K562 (cell line): ENCODE data around the gene UQCRH. TPM values are rescaled to one million over a fixed set of nuclear protein-coding genes. Genes with fewer than 3 reads are reported as not detected.

Source experiments
- CBX2 ChIP-seq: fragments of 200-600 bp; sonication (generic); IDR thresholded peaks from one replicate; pipeline ENCODE4 v1.6.1; 2012; ENCODE audit warnings: mild to moderate bottlenecking, low read length, inconsistent platforms; ENCODE audit not compliant: insufficient read depth, poor library complexity, severe bottlenecking
- EWSR1 ChIP-seq: fragments of 450-650 bp; IDR thresholded peaks from 2 replicates; pipeline ENCODE4 v1.6.1; 2018; ENCODE audit warnings: borderline replicate concordance, mild to moderate bottlenecking, low read depth, moderate library complexity; ENCODE audit not compliant: partially characterized antibody
- FIP1L1 ChIP-seq: fragments of 200-400 bp; formaldehyde crosslinking; IDR thresholded peaks from 2 replicates; pipeline ENCODE4 v1.6.1; 2018; ENCODE audit warnings: mild to moderate bottlenecking, low read depth, low read length; ENCODE audit not compliant: poor library complexity, severe bottlenecking
- KLF1 ChIP-seq: fragments of 450-650 bp; IDR thresholded peaks from 2 replicates; pipeline ENCODE4 v1.6.1; 2016; ENCODE audit warnings: missing genetic modification characterization, missing compliant biosample characterization
- MECOM ChIP-seq: fragments of 250-450 bp; sonication (Bioruptor Pico); IDR thresholded peaks from 2 replicates; pipeline ENCODE4 v1.8.0; 2022; ENCODE audit warnings: inconsistent platforms
- NONO ChIP-seq, 2 experiments: fragments of 200-400 bp in 1 of 2; fragments of 450-650 bp in 1 of 2; formaldehyde crosslinking in 1 of 2; IDR thresholded peaks; 2 replicates each; pipeline ENCODE4 v1.6.1; 2017; ENCODE audit warnings: low read depth in 2 of 2, mild to moderate bottlenecking in 2 of 2, moderate library complexity in 2 of 2, low read length in 1 of 2
- POLR2H ChIP-seq: IDR thresholded peaks from 2 replicates; pipeline ENCODE4 v1.6.1; 2016; ENCODE audit warnings: missing genetic modification characterization, low read depth, mild to moderate bottlenecking, control low read depth, missing compliant biosample characterization, moderate library complexity
- RAD51 ChIP-seq: fragments of 450-650 bp; IDR thresholded peaks from 2 replicates; pipeline ENCODE4 v1.7.1; 2016; ENCODE audit warnings: low read depth, mild to moderate bottlenecking, borderline replicate concordance
- SIRT6 ChIP-seq: IDR thresholded peaks from one replicate; pipeline ENCODE4 v1.6.1; 2012; ENCODE audit warnings: low read depth, mild to moderate bottlenecking, control low read depth, inconsistent platforms, low read length, moderate library complexity
- TSC22D4 ChIP-seq: fragments of 450-650 bp; IDR thresholded peaks from 2 replicates; pipeline ENCODE4 v1.6.1; 2016; ENCODE audit warnings: missing genetic modification characterization, missing biosample characterization, control low read depth
- ZNF316 ChIP-seq: fragments of 450-650 bp; IDR thresholded peaks from 2 replicates; pipeline ENCODE4 v1.6.1; 2016
- ZNF57 ChIP-seq: fragments of 450-650 bp; formaldehyde crosslinking; IDR thresholded peaks from 2 replicates; pipeline ENCODE4 v1.4.0; 2020; ENCODE audit warnings: mild to moderate bottlenecking, moderate library complexity
- polyA plus RNA-seq, 8 experiments: library from polyadenylated mRNA; depleted of rRNA in 4 of 8; stranded (reverse) in 5 of 8; unstranded in 3 of 8; fragments of >200 nt; fragmentation: Nextera tagmentation in 2 of 8; fragmentation: Illumina TruSeq in 1 of 8; extraction: Ambion mirVana in 2 of 8; extraction: Trizol in 1 of 8; gene quantifications; 2 replicates each; pipeline versions ENCODE4 v1.2.1 to v1.2.3, GENCODE V29; 2011 to 2014; ENCODE audit warnings: inconsistent platforms in 1 of 8, missing spikeins in 1 of 8
- total RNA-seq, 7 experiments: library from RNA; depleted of rRNA in 6 of 7; stranded (reverse); fragments of >200 nt in 6 of 7; fragmentation: Illumina TruSeq in 2 of 7; extraction: Trizol in 2 of 7; gene quantifications; 2 replicates each; pipeline versions ENCODE4 v1.2.1 to v1.2.3, GENCODE V29; 2011 to 2021; ENCODE audit warnings: low replicate concordance in 1 of 7
- TF ChIP-seq, protein P1 (sequence below): fragments of 450-650 bp; IDR thresholded peaks from 2 replicates; pipeline ENCODE4 v1.6.1; 2016
- TF ChIP-seq, protein P2 (sequence below): sonication (generic); formaldehyde crosslinking; IDR thresholded peaks from 2 replicates; pipeline ENCODE4 v1.8.1; 2023; ENCODE audit warnings: mild to moderate bottlenecking, missing genetic modification reagents
- TF ChIP-seq, protein P3 (sequence below), 2 experiments: IDR thresholded peaks; 2 replicates each; pipeline ENCODE4 v1.6.1; 2012; ENCODE audit warnings: improper control_type of control experiment in 2 of 2, low read depth in 2 of 2, low read length in 2 of 2, borderline replicate concordance in 1 of 2

The UQCRH gene
- total and polyA plus RNA-seq, 9 of the 15 experiments (the other 6 are each of a cell fraction or from before 2014, with no cell fraction given) = 1,267 to 5,184 (median 2,410) TPM

DNA sequence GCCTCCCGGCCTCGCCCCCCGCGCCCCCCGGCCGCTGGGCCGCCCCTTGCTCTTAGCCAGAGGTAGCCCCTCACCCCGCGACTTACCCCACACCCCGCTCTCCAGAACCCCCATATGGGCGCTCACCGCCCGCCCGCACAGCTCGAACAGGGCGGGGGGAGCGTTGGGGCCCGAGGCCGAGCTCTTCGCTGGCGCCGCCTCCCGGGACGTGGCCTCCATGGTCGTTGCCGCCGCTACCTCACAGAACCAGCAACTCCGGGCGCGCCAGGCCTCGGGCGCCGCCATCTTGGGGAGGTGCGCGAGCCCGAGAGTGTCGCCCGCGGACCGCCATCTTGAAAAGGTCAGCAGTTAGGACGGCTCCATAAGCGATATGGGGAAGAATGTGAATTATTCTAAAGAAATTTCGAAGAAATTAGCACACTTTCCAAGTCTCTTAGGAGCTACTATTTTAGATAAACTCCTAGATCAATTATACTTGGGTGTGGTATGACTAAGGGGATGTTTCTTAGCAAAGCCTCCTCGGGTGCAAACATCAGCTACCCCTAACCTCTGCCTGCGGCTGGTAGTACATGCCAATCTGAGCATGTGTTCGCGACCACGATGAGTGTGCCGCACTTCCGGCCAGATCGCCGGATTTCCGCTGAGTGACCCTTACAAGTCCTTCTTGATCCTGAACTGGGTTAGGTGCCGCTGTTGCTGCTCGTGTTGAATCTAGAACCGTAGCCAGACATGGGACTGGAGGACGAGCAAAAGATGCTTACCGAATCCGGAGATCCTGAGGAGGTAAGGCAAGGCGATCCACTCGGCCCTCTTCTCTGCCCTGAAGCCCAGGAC, at the start of gene UQCRH, which contains the start of gene LRRC41 (continued):
- TF ChIP-seq, protein P1, sequence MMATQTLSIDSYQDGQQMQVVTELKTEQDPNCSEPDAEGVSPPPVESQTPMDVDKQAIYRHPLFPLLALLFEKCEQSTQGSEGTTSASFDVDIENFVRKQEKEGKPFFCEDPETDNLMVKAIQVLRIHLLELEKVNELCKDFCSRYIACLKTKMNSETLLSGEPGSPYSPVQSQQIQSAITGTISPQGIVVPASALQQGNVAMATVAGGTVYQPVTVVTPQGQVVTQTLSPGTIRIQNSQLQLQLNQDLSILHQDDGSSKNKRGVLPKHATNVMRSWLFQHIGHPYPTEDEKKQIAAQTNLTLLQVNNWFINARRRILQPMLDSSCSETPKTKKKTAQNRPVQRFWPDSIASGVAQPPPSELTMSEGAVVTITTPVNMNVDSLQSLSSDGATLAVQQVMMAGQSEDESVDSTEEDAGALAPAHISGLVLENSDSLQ = peak; percentile 79
- TF ChIP-seq, protein P2, sequence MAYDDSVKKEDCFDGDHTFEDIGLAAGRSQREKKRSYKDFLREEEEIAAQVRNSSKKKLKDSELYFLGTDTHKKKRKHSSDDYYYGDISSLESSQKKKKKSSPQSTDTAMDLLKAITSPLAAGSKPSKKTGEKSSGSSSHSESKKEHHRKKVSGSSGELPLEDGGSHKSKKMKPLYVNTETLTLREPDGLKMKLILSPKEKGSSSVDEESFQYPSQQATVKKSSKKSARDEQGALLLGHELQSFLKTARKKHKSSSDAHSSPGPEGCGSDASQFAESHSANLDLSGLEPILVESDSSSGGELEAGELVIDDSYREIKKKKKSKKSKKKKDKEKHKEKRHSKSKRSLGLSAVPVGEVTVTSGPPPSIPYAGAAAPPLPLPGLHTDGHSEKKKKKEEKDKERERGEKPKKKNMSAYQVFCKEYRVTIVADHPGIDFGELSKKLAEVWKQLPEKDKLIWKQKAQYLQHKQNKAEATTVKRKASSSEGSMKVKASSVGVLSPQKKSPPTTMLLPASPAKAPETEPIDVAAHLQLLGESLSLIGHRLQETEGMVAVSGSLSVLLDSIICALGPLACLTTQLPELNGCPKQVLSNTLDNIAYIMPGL (CRISPR knock-in tag) = peak; percentile 70; the same call in 1 of the 2 replicates
- TF ChIP-seq RAD51 (peak; percentile 69), ZNF57 (no peak), TSC22D4 (no peak), FIP1L1 (peak; percentile 60), SIRT6 (no peak), CBX2 (no peak), EWSR1 (no peak), ZNF316 (peak; percentile 77), POLR2H (tag) (peak; percentile 93), NONO (IDR thresholded peaks at IDR 0.05; ENCODE audit: low read depth in 2 of 2, low read length in 1 of 2) (peak; percentile 93 to 99), KLF1 (peak; percentile 76), MECOM (CRISPR knock-in tag) (peak; percentile 45; the same call in 1 of the 2 replicates)
- TF ChIP-seq, protein P3, sequence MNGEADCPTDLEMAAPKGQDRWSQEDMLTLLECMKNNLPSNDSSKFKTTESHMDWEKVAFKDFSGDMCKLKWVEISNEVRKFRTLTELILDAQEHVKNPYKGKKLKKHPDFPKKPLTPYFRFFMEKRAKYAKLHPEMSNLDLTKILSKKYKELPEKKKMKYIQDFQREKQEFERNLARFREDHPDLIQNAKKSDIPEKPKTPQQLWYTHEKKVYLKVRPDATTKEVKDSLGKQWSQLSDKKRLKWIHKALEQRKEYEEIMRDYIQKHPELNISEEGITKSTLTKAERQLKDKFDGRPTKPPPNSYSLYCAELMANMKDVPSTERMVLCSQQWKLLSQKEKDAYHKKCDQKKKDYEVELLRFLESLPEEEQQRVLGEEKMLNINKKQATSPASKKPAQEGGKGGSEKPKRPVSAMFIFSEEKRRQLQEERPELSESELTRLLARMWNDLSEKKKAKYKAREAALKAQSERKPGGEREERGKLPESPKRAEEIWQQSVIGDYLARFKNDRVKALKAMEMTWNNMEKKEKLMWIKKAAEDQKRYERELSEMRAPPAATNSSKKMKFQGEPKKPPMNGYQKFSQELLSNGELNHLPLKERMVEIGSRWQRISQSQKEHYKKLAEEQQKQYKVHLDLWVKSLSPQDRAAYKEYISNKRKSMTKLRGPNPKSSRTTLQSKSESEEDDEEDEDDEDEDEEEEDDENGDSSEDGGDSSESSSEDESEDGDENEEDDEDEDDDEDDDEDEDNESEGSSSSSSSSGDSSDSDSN (IDR thresholded peaks at IDR 0.05; ENCODE audit: borderline replicate concordance in 1 of 2, low read depth in 2 of 2, low read length in 2 of 2) = peak in 1 of 2 experiments; percentile 93; a peak in 2 of 4 replicates
